Liver (tissue), 9 donors: ENCODE data around the gene GNAT1. TPM values are rescaled to one million over a fixed set of nuclear protein-coding genes. Genes with fewer than 3 reads are reported as not detected.
A peak's percentile ranks its signal among the peaks of the same experiment; 100 is the strongest.

ENCODE experiments used
- DNase-seq: peaks from one replicate; pipeline ENCODE4 v3.0.0-alpha.2; 2017; ENCODE audit warnings: low spot score
- H3K27ac ChIP-seq, 2 donors: one replicate each; pipeline ENCODE4 v1.7.0; 2013; ENCODE audit warnings: inconsistent platforms in 2 of 2, low read length in 2 of 2, control low read depth in 1 of 2, low read depth in 1 of 2, mild to moderate bottlenecking in 1 of 2
- H3K27me3 ChIP-seq, 4 donors: one replicate each; pipeline versions ENCODE4 v1.6.1 to v1.7.0; 2013; ENCODE audit warnings: low read length in 3 of 4, inconsistent platforms in 1 of 4, mild to moderate bottlenecking in 1 of 4, moderate library complexity in 1 of 4; ENCODE audit not compliant: control insufficient read depth in 4 of 4, insufficient read depth in 4 of 4
- H3K36me3 ChIP-seq, 4 donors: one replicate each; pipeline versions ENCODE4 v1.6.1 to v1.7.0; 2013; ENCODE audit warnings: low read length in 3 of 4, mild to moderate bottlenecking in 3 of 4, low read depth in 1 of 4, moderate library complexity in 1 of 4; ENCODE audit not compliant: control insufficient read depth in 4 of 4, insufficient read depth in 3 of 4
- H3K4me1 ChIP-seq, 4 donors: one replicate each; pipeline versions ENCODE4 v1.6.1 to v1.7.0; 2013; ENCODE audit warnings: low read length in 3 of 4, mild to moderate bottlenecking in 3 of 4, moderate library complexity in 1 of 4; ENCODE audit not compliant: control insufficient read depth in 4 of 4, insufficient read depth in 4 of 4
- H3K4me3 ChIP-seq, 3 donors: one replicate each; pipeline versions ENCODE4 v1.6.1 to v1.7.0; 2013; ENCODE audit warnings: low read length in 3 of 3, control low read depth in 1 of 3, low read depth in 1 of 3, mild to moderate bottlenecking in 1 of 3
- H3K9ac ChIP-seq, 2 donors: one replicate each; pipeline ENCODE4 v1.7.0; 2013; ENCODE audit warnings: low read length in 2 of 2, mild to moderate bottlenecking in 2 of 2, moderate library complexity in 2 of 2, control low read depth in 1 of 2, low read depth in 1 of 2
- H3K9me3 ChIP-seq, 4 donors: one replicate each; pipeline versions ENCODE4 v1.6.1 to v1.7.0; 2013; ENCODE audit warnings: low read length in 3 of 4; ENCODE audit not compliant: control insufficient read depth in 4 of 4
- CTCF ChIP-seq: fragments of 150-350 bp; IDR thresholded peaks from 2 replicates; pipeline ENCODE4 v1.5.1; 2017; ENCODE audit warnings: improper control_type of control experiment, low read depth, low read length; ENCODE audit not compliant: missing input control
- EGR1 ChIP-seq, 2 donors: IDR thresholded peaks; 2 replicates each; pipeline ENCODE4 v1.6.1; 2016 to 2018; ENCODE audit warnings: antibody characterized with exemption in 2 of 2, low read depth in 2 of 2
- FOXA2 ChIP-seq: IDR thresholded peaks from 2 replicates; pipeline ENCODE4 v1.6.1; 2016; ENCODE audit warnings: antibody characterized with exemption
- GABPA ChIP-seq, 2 donors: IDR thresholded peaks in 1 of 2; conservative IDR thresholded peaks in 1 of 2; 2 replicates each; pipeline ENCODE4 v1.6.1; 2016; ENCODE audit warnings: antibody characterized with exemption in 2 of 2, mild to moderate bottlenecking in 1 of 2, moderate library complexity in 1 of 2
- HNF4A ChIP-seq, 2 donors: conservative IDR thresholded peaks; 2 replicates each; pipeline ENCODE4 v1.6.1; 2016; ENCODE audit warnings: antibody characterized with exemption in 2 of 2, mild to moderate bottlenecking in 2 of 2
- JUND ChIP-seq, 2 donors: IDR thresholded peaks; 2 replicates each; pipeline ENCODE4 v1.6.1; 2016; ENCODE audit warnings: antibody characterized with exemption in 2 of 2
- RAD21 ChIP-seq, 2 donors: IDR thresholded peaks; 2 replicates each; pipeline ENCODE4 v1.6.1; 2016; ENCODE audit warnings: antibody characterized with exemption in 2 of 2, mild to moderate bottlenecking in 2 of 2
- RXRA ChIP-seq, 2 donors: IDR thresholded peaks; 2 replicates each; pipeline ENCODE4 v1.6.1; 2017 to 2018; ENCODE audit warnings: antibody characterized with exemption in 2 of 2, mild to moderate bottlenecking in 1 of 2
- SP1 ChIP-seq: IDR thresholded peaks from 2 replicates; pipeline ENCODE4 v1.6.1; 2018; ENCODE audit warnings: antibody characterized with exemption, mild to moderate bottlenecking
- TAF1 ChIP-seq: conservative IDR thresholded peaks from 2 replicates; pipeline ENCODE4 v1.6.1; 2016; ENCODE audit warnings: antibody characterized with exemption, mild to moderate bottlenecking
- YY1 ChIP-seq: IDR thresholded peaks from 2 replicates; pipeline ENCODE4 v1.6.1; 2016; ENCODE audit warnings: antibody characterized with exemption, mild to moderate bottlenecking
- ZBTB33 ChIP-seq: IDR thresholded peaks from 2 replicates; pipeline ENCODE4 v1.6.1; 2016; ENCODE audit warnings: antibody characterized with exemption
- WGBS: extraction: QIAGEN DNeasy Blood & Tissue Kit; methylation state at CpG from one replicate; pipeline ENCODE4 v1.1.7; 2013; 5-methylcytosine and 5-hydroxymethylcytosine counted together
- polyA plus RNA-seq, 2 donors: library from polyadenylated mRNA; stranded (reverse) in 1 of 2; unstranded in 1 of 2; fragments of 200-250 nt in 1 of 2; fragments of >200 nt in 1 of 2; fragmentation: Nextera tagmentation in 1 of 2; extraction: Ambion mirVana in 1 of 2; gene quantifications; one replicate each; pipeline versions ENCODE4 v1.2.1 to v1.2.3, GENCODE V29; 2013 to 2015
- total RNA-seq, 2 donors: library from RNA; depleted of rRNA; stranded (reverse); fragments of >200 nt; gene quantifications; one replicate each; pipeline ENCODE4 v1.2.3, GENCODE V29; 2014
- TF ChIP-seq, protein P1 (sequence below): IDR thresholded peaks from 2 replicates; pipeline ENCODE4 v1.6.1; 2016; ENCODE audit warnings: antibody characterized with exemption, mild to moderate bottlenecking
- TF ChIP-seq, protein P2 (sequence below): IDR thresholded peaks from 2 replicates; pipeline ENCODE4 v1.6.1; 2016; ENCODE audit warnings: antibody characterized with exemption
- donor health status: healthy.
- donor health status: healthy.
- donor health status: healthy.
- donor health status: healthy.
- donor health status: healthy.

GNAT1 gene
- total and polyA plus RNA-seq, 4 donors = 0.08 TPM; not detected in 3

- DNase-seq = peak; percentile 71
- 36% methylated on average over 9 of the region's 9 CpGs for WGBS
- Histone ChIP-seq H3K4me3 (no peak overlapping the region), H3K36me3 (no peaks in the 10 kb centered on the region), H3K9ac (peak overlapping the region; percentile 17 to 28), H3K27me3 (no peaks in the 10 kb centered on the region), H3K4me1 (peaks cover 37 to 68% (median 54%) of the 10 kb centered on the region in 4 donors), H3K27ac (peak overlapping the region; percentile 95 to 96), H3K9me3 (no peaks in the 10 kb centered on the region)
- TF ChIP-seq RXRA (IDR thresholded peaks at IDR 0.05) (peak; percentile 35 to 43), YY1 (peak; percentile 14), HNF4A (conservative IDR thresholded peaks at IDR 0.05) (peak in 1 of 2 donors; percentile 34), TAF1 (peak; percentile 66), EGR1 (IDR thresholded peaks at IDR 0.05; ENCODE audit: low read depth in 2 of 2) (no peak), ZBTB33 (no peak)
- TF ChIP-seq, protein P1, sequence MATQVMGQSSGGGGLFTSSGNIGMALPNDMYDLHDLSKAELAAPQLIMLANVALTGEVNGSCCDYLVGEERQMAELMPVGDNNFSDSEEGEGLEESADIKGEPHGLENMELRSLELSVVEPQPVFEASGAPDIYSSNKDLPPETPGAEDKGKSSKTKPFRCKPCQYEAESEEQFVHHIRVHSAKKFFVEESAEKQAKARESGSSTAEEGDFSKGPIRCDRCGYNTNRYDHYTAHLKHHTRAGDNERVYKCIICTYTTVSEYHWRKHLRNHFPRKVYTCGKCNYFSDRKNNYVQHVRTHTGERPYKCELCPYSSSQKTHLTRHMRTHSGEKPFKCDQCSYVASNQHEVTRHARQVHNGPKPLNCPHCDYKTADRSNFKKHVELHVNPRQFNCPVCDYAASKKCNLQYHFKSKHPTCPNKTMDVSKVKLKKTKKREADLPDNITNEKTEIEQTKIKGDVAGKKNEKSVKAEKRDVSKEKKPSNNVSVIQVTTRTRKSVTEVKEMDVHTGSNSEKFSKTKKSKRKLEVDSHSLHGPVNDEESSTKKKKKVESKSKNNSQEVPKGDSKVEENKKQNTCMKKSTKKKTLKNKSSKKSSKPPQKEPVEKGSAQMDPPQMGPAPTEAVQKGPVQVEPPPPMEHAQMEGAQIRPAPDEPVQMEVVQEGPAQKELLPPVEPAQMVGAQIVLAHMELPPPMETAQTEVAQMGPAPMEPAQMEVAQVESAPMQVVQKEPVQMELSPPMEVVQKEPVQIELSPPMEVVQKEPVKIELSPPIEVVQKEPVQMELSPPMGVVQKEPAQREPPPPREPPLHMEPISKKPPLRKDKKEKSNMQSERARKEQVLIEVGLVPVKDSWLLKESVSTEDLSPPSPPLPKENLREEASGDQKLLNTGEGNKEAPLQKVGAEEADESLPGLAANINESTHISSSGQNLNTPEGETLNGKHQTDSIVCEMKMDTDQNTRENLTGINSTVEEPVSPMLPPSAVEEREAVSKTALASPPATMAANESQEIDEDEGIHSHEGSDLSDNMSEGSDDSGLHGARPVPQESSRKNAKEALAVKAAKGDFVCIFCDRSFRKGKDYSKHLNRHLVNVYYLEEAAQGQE = peak; percentile 78
These were observed 11.9 kb downstream of the GNAT1 start for GRCh38 chr3:50203113-50203808.

GRCh38 chr3:50203809-50204803 lies 12.7 kb downstream of the GNAT1 start:
- Histone ChIP-seq H3K9me3 (no peaks in the 10 kb centered on the region), H3K27me3 (no peaks in the 10 kb centered on the region), H3K36me3 (no peaks in the 10 kb centered on the region), H3K4me3 (peak overlapping the region in 1 of 3 donors; percentile 77), H3K27ac (peak overlapping the region; percentile 95 to 96), H3K9ac (no peak overlapping the region), H3K4me1 (peaks cover 37 to 75% (median 62%) of the 10 kb centered on the region in 4 donors)
- DNase-seq = no peak
- 67% methylated on average over 12 of the region's 12 CpGs for WGBS
- TF ChIP-seq, protein P1 = no peak
- TF ChIP-seq TAF1 = no peak
- no peak for TF ChIP-seq GABPA (IDR thresholded peaks at IDR 0.05 in 1 of 2, conservative IDR thresholded peaks at IDR 0.05 in 1 of 2)
- TF ChIP-seq YY1 = no peak
- no peak for TF ChIP-seq JUND (IDR thresholded peaks at IDR 0.05)
- no peak for TF ChIP-seq FOXA2
- no peak for TF ChIP-seq CTCF
- no peak for TF ChIP-seq ZBTB33
- no peak for TF ChIP-seq RAD21 (IDR thresholded peaks at IDR 0.05)
- TF ChIP-seq SP1 = no peak
- TF ChIP-seq, protein P2, sequence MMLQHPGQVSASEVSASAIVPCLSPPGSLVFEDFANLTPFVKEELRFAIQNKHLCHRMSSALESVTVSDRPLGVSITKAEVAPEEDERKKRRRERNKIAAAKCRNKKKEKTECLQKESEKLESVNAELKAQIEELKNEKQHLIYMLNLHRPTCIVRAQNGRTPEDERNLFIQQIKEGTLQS = no peak
